Stimulated activated CD8-positive, alpha-beta memory T cell treated with anti-CD3 and anti-CD28 coated beads, Interleukin-4, amount 100 ng/mL, for 24 hours (primary cell): ENCODE results near the gene BCAS3.
"Not testable (repeated sequence)": the region's sequence is repeated elsewhere in the genome, so short reads cannot be mapped to it uniquely, and the experiment has no call there.

Experiments used
- DNase-seq: peaks from one replicate; pipeline ENCODE4 v3.0.0-alpha.2; 2020; ENCODE audit warnings: low read depth

Gene BCAS3

GRCh38 chr17:60939318-60939717 lies 261.7 kb downstream of the BCAS3 start:
- no peak for DNase-seq

DNA sequence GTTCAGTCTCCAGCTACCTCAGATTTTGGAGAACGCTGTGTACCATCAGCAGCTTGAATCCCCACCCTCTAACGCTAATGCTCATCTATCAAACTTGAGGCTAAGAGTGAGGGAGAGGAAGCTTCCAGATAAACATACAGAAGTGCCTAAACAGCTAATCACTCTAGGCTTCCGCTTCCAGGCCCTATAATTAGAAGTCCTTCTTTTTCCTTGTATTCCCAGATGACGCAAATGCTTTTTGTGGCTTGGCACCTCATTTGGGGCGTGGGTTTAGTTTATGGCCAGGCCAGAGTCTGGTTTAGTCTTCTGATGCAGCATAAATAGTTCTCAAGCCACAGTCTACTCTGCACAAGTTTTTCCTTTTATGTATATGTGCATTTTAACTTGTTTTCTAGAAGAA lies 263.4 kb downstream of the BCAS3 start:
- DNase-seq: no peak

DNA sequence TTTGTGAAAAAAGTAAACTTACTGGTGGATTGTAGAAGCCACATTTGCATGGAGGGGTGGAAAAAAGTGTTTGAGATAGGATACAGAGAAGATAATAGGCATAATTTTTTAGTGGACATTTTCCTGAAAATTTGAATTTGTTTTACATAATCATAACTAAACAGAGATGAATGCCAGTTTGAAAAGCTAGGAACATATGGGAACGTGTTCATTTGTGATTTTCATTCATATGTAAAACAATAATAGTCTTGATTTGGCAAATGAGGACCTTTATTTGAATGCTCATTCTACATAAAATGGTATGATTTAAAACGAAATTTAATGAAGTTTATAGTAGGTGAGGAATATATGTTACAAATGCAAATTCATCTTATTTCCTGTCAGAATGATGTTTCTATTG lies 263.9 kb downstream of the BCAS3 start:
- DNase-seq: no peak

GRCh38 chr17:60944751-60945150 lies 267.1 kb downstream of the BCAS3 start:
- no peak for DNase-seq

- DNase-seq: no peak
These were observed 269.4 kb downstream of the BCAS3 start for GRCh38 chr17:60947100-60947499.

DNA sequence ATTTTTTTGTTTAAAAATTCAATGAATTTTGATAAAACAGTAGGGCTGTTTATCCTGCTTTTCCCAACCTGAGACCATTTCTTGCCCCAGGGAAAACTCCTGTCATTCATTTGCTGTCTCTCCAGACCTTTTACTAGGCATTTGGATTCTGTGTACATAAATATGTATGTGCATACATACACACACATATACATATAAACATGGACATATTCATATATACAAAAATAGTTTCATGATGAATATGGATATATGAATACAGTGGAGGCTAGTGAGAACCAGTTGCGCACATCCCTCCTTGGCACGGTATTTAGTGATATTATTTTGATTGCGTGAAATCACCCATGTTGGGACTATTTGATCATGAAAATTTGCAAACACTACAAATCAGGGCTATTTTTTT lies 269.9 kb downstream of the BCAS3 start:
- DNase-seq: no peak

GRCh38 chr17:60952747-60953146 lies 275.1 kb downstream of the BCAS3 start:
- DNase-seq: no peak

GRCh38 chr17:60959011-60959410 lies 281.4 kb downstream of the BCAS3 start:
- DNase-seq: no peak

GRCh38 chr17:60959696-60960095 lies 282.0 kb downstream of the BCAS3 start:
- no peak for DNase-seq

- no peak for DNase-seq
These were observed 282.9 kb downstream of the BCAS3 start for GRCh38 chr17:60960398-60961065.

DNA sequence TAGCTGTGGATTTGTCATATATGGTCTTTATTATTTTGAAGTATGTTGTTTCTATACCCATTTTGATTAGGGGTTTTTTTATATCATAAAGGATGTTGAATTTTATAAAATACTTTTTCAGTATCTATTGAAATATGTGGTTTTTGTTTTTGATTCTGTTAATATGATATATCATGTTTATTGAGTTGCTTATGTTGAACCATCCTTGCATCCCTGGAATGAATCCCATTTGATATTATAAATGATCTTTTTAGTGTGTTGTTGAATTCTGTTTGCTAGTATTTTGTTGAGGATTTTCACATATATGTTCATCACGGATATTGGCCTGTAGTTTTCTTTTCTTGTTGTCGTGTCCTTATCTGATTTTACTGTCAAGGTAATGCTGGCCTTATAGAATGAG lies 286.5 kb downstream of the BCAS3 start:
- no peak for DNase-seq

- no peak for DNase-seq
These were observed 290.6 kb downstream of the BCAS3 start for GRCh38 chr17:60968266-60968665.

DNA sequence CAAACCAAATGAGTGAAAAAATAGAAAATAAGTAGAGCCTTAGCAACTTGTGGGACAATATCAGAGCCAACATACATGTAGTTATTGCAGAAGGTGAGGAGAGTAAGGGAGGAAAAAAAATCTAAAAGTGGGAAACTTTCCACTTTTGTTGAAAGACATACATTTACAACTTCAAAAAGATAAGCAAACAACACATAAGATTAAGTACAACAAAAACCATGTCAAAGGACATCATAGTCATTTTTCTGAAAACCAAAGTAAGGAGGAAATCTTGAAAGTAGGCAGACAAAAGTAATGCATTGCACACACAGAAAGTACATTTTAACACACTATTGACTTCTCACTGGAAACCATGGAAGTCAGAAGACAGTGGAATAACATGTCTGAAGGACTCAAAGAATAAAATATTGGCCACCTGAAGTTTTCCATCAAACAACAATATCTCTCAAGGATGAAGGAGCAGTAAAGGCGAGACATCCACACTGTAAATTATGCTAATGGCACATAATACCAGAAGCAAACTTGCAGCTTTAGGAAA lies 291.9 kb downstream of the BCAS3 start:
- no peak for DNase-seq

- no peak for DNase-seq
These were observed 293.1 kb downstream of the BCAS3 start for GRCh38 chr17:60970741-60971140.

- no peak for DNase-seq
These were observed 294.1 kb downstream of the BCAS3 start for GRCh38 chr17:60971515-60972369.

DNA sequence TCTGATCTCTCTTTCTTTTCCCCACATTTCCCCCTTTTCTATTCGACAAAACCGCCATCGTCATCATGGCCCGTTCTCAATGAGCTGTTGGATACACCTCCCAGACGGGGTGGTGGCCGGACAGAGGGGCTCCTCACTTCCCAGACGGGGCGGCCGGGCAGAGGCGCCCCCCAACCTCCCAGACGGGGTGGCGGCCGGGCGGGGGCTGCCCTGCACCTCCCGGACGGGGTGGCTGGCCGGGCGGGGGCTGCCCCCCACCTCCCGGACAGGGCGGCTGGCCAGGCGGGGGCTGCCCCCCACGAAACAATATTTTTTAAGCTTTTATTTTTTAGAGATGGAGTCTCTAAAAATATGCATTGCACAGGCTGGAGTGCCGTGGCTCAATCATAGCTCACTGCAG lies 299.2 kb downstream of the BCAS3 start:
- not testable (repeated sequence) for DNase-seq

GRCh38 chr17:60989379-60989778 lies 311.7 kb downstream of the BCAS3 start:
- DNase-seq: no peak

DNA sequence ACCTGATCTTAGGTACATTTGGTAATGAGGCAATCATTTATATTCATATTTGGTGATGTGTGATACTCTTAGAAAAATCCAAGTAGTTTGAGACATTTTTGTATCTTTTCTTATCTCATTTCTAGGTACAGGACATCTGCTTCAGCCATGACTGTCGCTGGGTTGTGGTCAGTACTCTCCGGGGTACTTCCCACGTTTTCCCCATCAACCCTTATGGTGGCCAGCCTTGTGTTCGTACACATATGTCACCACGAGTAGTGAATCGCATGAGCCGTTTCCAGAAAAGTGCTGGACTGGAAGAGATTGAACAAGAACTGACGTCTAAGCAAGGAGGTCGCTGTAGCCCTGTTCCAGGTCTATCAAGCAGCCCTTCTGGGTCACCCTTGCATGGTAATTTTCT lies 312.2 kb downstream of the BCAS3 start:
- DNase-seq: no peak

DNA sequence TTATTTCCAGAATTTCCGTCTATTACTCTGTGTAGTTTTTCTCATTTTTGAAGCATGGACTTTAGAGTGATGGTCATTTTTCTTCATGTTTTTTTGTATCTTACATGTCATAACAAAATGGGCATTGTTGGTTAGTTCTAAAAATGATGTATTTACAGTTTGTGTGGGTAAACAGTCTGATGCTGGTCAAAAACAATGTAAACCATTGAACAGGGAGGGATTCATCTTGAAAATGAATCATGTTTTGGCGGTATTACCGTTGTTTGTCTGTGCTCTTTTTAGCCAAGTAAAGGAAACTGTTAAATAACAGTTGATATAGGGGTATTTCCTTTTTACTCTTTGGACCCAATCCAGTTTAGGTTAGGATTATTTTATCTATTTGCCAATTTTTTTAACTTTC lies 315.8 kb downstream of the BCAS3 start:
- DNase-seq: no peak

DNA sequence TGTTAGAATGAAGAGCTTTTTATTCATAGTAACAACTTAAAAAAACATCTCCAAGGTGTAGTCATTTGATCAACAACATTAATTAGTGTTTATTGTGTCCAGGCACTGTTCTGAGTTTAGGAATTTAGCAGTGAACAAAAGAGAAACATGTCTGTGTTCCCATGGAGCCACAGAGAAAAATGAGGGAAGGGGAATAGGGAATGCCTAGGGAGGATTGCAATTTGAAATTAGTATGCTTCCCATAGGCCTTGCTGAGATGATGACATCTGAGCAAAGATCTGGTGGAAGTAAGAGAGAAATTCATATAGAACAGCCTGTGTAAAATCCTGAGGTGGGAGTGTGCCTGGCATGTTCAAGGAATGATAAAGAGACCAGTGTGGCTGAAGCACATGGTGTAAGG lies 318.0 kb downstream of the BCAS3 start:
- DNase-seq: no peak

DNA sequence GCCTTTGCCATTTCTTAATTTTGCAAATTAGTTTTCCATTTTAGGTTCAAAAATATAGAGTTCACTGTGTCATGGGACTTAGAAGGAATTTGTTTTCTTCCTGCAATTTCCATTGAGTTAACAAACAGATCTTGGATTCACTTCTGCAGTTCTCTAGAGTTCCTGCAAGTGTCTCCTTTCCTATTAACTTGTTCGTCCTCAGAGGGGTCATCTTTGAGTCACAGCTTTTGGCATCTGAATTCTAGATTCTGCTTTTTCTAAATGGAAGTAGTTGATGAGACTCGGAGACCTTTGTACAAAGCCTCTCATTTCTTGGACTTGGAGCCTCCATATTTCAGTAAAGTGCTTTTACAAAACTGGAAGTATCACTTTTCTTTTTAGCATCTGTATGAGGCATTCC lies 323.3 kb downstream of the BCAS3 start:
- no peak for DNase-seq

DNA sequence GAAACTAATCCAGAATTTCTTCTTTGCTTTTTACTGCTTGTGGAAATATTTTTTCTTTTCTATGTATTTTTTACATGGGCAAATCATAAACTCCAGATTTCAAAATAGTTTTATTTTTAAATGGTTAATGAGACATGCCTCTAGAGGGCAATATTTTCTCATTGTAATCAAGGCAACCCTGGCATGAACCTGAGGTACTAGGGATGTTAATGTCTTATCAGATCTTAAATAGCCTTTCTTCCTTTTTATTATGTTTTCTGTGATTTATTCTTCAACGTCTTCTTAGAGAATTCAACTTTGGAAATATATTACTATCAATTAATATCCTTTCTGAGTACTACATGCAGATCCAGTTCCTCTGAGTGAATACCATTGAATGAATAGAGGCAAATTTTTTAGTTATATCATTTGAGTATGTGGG lies 324.7 kb downstream of the BCAS3 start:
- DNase-seq: no peak

DNA sequence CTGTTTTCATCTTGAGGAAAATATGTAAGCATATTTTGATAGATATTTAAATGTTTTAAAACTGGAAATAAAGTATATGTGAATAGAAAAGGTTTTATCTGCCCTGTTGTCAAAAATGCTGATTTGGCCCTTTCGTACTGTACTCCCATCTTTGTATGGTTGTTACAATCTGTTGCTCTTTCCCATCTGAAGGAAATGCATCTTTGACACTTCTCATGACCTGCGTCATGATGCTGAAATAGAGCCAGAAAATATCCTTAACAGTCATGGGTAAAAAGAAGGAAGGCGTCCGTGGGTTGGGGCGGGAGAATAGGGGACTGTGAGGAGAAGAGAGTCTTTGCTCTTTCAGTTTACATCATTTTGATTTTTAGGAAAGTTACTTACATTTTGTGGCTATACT lies 327.7 kb downstream of the BCAS3 start:
- DNase-seq: no peak
